Kidney tubule cell (primary cell): ENCODE measurements around the gene CDK6.

Experiments
- DNase-seq: peaks from one replicate; pipeline ENCODE4 v3.0.0-alpha.2; 2018; ENCODE audit warnings: low spot score

Gene CDK6

GRCh38 chr7:92708111-92709042 lies 128.0 kb downstream of the CDK6 start:
- no peak for DNase-seq

DNA sequence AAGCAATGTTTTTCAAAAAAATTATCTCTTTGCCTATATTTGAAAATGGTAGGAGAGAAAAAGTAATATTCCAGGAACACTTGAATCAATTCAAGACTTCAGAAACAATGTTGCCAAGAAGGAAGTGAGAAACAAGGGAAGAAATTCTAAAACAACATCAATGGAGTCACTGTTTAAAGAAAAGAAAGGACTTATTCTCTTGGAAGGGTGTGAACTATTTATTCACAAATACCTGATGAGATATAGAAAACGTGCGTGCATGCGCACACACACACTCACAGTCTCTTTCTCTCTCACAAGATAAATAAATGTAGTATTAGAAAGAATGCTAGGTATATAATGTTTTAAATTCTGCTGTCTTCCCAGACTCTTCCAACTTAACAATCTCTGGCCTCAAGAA lies 128.9 kb downstream of the CDK6 start:
- no peak for DNase-seq

GRCh38 chr7:92706563-92706962 lies 129.8 kb downstream of the CDK6 start:
- no peak for DNase-seq

- peak; percentile 68 for DNase-seq
These were observed 130.5 kb downstream of the CDK6 start for GRCh38 chr7:92705831-92706230.

GRCh38 chr7:92704858-92705257 lies 131.5 kb downstream of the CDK6 start:
- no peak for DNase-seq

- no peak for DNase-seq
These were observed 133.8 kb downstream of the CDK6 start for GRCh38 chr7:92702535-92702934.

DNA sequence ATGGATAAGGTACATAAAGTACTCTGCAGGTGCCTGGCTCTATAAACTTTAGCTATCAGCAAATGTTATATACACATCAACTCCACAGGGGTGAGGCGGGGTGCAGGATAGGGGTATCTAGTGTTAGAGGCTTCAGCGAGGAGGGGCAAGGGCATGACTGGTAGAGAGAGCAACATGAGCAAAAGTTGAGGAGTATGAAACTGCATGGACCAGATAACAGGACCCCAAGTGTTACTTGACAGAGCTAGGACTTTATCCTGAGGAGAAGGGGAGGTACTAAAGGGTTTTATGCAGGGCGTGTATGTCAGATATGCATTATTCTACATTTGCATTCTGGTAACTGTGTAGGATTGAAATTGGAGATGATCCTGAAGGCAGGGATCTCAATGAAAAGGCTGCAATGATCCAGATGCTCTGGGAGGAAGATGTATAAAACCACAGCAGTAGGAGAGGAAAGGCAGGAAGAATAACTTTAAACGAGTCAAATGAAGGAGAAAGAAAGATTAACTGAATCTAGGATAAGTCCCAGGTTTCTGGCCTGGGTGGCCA lies 136.3 kb downstream of the CDK6 start:
- no peak for DNase-seq

DNA sequence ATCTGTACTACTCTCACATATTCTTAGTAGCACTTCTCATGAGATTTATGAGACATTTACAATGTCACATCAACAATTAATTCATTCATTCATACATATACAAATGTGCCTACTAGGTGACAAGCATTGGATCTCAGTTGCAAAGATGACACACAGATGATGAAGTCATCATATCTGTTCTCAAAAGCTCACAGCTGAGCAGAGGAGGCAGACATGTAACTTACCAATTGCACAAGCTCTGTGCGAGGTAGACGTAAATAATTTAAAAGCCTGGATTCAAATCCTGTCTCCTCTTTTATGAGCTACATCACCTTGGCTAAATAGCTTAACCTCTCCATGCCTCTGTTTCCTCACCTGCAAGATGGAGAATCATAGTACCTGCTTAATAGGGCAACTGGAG lies 136.8 kb downstream of the CDK6 start:
- peak; percentile 56 for DNase-seq

- DNase-seq: peak; percentile 90
These were observed 138.0 kb downstream of the CDK6 start for GRCh38 chr7:92698237-92698841.

DNA sequence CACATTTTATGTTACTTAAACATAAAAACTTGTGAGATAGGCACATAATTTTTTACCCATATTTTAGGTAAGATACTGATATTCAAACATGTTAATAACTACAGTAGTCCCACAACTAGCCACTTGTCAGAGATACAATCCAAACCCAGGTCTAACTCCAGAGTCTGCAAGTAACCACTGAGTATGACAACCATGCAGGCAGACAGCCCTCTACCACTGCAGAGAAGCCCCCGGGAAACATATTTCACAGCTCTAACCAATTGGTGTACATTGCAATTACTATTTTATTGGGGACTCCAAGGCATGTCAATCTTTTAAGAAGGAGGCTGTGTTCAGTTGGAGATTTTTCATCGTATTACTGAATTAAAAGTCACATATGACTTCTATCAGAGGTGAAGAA lies 139.0 kb downstream of the CDK6 start:
- DNase-seq: no peak

GRCh38 chr7:92697012-92697411 lies 139.4 kb downstream of the CDK6 start:
- no peak for DNase-seq

- no peak for DNase-seq
These were observed 139.8 kb downstream of the CDK6 start for GRCh38 chr7:92696584-92696983.

DNA sequence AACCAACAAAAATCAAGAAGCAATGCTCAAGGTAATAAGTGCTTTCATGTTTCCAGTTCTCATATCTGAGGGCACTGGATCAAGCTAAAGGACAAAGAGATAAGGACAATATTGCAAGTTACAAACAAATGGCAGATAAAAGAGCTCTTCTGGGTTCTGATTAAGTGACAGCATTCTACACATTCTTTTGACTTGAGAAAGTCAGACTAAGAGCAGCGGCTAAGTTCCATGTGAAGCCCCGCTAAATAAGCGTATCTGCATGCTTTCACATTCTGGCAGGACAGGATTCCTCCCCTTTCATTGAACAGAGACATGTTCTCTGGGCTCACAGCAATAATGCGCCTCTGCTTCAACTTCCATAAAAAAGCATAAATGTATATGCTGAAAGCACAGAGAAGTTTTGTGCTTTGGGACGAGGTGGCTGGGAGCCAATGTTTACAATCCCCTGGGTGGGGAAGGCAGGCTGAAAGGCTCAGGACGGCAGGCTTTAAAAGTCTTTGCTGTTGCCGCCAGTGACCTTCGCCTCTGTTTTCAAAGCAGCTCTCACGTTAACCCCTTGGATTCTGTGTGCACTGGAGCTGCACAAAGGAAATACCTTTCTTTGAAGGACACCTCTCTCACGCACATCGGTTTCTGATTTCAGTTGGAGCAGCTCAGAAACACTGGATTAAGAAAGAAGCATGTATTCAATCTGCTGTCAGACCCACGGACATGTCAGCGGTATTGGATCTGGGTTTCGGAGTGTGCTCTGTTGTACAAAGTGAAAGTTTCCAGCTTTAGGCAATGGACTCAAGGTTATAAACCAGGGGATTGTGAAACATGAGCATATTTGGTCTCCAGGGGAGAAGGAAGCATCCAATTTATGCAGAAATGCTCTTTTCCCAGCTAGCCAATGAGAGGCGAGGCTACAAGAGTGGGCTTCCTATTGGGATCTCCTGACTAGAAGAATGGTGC lies 140.8 kb downstream of the CDK6 start:
- DNase-seq: peak; percentile 90

- DNase-seq: no peak
These were observed 142.2 kb downstream of the CDK6 start for GRCh38 chr7:92694211-92694610.

DNA sequence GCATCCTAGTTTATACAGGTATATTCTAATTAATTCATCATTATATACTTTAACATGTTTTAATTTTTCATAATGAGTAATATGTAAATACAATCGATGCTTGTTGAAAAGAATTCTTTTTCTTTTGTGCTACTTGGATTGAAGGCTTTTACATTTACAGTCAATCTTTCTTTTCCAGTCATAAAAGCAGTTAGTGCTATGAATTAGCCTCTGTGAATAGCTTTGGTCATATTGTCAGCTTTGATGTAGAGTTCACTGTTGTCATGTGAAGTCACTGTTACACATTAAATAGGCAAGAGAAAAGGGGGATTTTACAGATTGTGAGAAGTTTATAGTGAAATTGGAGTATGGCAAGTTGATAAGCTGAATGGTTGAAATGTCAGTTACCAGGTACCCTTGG lies 142.9 kb downstream of the CDK6 start:
- DNase-seq: no peak

DNA sequence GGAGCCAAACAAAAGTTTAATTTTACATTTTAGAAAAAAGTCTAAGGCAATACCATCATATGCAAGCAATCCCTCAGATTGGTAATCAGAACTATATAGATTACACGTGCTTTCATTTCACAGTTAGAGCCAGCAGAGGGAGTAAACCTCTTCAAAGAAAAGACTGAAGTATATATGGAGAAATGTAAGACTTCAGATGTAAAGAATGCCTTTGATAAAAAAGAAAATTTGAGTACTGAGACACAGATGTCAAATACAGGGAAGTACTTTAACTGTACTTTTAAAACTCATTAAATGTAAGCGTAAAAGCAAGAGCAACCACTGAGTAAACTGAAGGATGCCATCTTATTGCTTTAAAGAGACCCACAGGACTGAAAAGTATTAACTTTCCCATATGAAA lies 144.8 kb downstream of the CDK6 start:
- DNase-seq: peak; percentile 39

DNA sequence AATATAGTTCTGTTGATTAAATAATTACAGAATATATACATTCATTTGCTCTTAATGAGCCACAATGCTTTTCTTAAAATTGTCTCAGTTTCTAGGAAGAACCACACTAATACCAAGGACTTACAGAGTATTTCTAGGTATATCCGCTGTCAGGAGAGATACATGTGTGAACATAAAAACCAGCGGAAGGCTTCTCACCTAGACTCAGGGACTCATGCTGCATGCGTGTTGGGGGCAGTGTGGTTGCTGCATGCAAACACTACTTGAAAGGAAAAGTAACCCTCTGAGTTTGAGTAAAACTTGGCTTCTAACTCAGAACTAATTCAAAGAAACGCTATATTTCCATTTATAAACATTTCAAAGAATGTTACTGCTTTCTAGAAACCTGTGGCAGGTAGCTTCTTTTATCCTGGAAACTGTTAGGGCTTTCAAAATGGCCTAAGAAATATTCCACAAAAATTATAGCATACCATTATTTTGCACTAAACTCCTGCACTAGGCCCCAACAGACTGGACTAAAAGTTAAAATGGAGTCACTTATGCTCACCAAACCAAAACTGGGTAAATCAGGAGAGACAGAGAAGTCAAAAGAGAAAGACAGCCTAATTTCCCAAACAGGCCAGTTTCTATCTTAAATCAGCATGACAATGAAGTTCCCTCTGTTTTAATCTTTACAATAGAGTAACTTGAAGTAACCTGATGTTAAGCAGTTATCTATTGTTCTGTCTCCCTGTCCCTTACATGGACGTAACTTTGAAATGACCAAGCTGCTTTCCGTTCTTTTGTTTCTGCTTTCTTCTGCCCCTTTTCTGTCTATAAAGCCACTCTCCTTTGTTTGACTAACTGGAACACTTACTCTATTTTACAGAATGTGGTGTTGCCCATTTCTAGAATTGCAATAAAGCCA lies 151.0 kb downstream of the CDK6 start:
- DNase-seq: no peak

GRCh38 chr7:92684274-92684673 lies 152.1 kb downstream of the CDK6 start:
- DNase-seq: no peak

- DNase-seq: no peak
These were observed 153.4 kb downstream of the CDK6 start for GRCh38 chr7:92682903-92683539.

- no peak for DNase-seq
These were observed 154.0 kb downstream of the CDK6 start for GRCh38 chr7:92682330-92682729.

DNA sequence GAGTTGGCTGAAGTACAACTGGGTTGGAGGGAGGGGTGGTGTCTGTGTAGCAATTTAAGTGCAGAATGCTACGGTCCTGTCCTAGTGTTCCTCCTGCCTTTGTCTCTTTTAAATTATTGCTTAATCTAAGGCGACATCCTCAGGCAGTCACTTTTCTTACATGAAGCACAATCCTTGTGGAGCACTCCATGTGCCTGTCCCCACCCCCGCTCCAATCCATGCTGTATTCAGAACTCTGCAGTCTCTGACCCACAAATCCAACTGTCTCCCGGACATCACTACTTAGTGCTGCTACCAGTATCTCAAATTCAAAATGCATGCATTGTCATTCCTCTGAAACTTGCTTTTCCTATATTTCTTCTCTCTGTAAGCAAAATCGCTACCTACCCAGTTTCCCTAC lies 154.7 kb downstream of the CDK6 start:
- DNase-seq: no peak
